DMS 273 (cell line): Measurements from ENCODE around the gene PRR14.
A peak's percentile ranks its signal among the peaks of the same experiment; 100 is the strongest.

Experiments used
- DNase-seq: peaks from one replicate; lab custom pipeline; 2025; ENCODE audit not compliant: unreplicated experiment; lab: John Stamatoyannopoulos, UW

The PRR14 gene

DNA sequence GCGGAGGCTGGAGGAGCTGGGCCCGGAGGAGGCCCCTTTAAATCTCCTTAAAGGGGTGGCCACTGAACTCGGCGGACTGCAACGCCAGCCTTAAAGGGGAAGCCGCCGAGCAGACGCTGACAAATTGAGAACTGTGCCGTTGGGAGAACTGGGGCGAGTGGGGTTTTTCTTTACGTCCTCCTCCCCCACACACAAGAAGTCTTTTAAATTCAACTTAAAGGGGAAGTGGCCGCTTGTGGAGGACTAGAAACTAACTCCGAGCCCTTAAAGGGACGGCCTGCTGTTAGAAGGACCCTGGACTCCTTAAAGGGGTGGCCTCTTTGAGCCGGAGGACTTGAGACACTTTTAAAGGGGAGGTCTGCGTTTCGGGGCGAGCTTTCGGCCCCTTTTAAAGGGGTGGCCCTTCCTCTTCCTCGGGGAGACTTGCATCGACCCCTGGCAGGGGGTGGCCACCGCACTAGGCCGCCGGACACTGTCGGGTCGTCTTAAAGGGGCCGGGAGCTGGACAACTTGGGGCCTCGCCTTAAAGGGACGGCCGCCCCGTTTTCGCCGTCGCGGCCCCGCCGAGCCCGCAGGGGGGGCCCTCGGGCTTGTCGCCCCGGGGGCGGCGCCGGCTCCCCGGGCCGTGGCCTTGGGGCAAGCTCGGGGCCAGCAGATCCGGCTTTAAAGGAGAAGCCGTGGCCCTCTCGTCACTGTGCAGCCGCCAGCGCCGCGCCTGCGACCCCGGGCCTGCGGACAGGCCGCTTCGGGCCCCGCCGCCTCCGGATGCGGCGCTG, 8.2 kb downstream of the PRR14 start:
- peak; percentile 98 for DNase-seq

- DNase-seq, result peak; percentile 52
Measured at GRCh38 chr16:30659507-30660423, 9.0 kb downstream of the PRR14 start.

GRCh38 chr16:30660424-30661261, 9.9 kb downstream of the PRR14 start:
- DNase-seq, result no peak

DNA sequence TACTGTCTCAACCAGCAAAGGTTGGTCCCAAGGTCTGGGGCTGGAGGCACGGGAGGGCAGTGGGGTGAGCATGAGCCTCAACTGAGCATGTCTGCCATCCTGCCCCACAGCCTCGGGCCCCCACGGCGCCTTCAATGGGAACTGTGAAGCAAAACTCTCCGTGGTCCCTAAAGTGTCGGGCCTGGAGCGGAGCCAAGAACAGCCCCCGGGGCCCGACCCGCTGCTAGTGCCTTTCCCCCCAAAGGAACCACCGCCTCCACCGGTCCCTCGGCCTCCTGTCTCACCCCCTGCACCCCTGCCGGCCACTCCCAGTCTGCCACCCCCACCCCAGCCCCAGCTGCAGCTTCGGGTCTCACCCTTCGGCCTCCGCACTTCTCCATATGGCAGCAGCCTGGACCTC, 11.7 kb downstream of the PRR14 start:
- no peak for DNase-seq

- DNase-seq, result no peak
Measured at GRCh38 chr16:30663038-30663437, 12.3 kb downstream of the PRR14 start.

DNA sequence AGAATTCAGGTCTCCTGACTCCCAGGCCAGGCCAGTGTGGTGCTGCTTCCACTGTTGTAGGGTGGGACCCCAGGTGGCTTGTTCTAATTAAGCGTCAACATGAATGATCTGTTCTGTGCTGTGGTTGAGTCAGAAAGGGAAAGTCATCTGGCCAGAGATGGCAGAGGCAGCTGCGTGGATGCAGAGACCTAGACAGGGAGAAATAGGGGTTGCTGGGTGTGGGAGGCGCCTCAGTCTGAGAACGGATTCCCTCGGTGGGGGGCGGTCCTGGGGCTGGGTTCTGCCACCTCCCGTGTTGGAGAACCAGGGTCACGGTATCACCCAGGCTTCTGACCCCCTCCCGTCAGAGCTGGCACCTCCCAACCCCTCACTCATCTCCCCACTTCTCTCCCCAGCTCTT, 13.1 kb downstream of the PRR14 start:
- DNase-seq, result no peak

- no peak for DNase-seq
Measured at GRCh38 chr16:30664616-30665109, 13.9 kb downstream of the PRR14 start.

DNA sequence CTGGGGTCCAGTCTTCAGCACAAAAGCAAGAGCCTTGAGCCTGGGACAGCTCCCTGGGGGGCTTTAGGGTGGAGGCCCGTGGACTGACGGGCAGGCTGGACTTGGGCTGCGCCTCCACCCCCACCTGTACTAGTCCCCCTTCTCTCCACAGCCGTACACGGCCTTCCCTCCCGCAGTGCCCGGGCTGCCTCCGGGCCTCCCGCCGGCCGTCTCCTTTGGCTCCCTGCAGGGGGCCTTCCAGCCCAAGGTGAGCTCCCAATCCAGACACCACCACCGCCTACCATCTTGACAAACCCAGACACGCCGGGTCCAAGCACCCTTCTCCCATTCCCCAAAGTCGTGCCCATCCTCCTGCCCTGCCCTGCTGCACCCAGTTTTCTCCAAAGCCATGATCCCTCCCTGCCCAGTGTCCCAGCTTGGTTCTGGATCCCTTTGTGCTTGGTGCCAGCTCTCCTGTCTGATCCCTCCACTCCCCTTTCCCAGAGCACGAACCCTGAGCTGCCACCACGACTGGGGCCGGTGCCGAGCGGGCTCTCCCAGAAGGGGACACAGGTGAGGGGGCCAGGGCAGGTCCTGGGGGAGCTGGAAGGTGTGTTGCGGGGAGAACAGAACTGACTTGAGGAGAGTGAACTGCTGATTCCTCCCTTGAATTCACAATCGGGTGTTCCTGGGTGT, 14.5 kb downstream of the PRR14 start:
- DNase-seq, result no peak

- DNase-seq, result no peak
Measured at GRCh38 chr16:30665830-30666190, 15.1 kb downstream of the PRR14 start.

DNA sequence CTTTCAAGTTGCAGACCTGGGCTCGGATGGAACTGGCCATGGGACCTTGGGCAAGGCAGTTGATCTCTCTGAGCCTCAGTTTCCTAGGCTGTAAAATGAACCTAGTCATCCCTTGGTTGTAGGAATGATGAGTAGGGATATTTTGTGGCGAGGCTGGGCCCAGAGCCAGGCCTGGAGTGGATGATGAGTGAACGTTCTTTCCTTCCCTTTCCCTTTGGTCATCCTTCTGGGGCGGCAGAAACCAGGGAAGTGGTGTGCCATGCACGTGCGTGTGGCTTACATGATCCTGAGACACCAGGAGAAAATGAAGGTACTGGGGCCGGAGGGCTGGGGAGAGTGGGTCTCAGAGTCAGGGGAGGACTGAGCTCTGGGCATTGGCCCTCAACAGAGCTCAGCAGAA, 15.9 kb downstream of the PRR14 start:
- no peak for DNase-seq

- no peak for DNase-seq
Measured at GRCh38 chr16:30667361-30667905, 16.7 kb downstream of the PRR14 start.

DNA sequence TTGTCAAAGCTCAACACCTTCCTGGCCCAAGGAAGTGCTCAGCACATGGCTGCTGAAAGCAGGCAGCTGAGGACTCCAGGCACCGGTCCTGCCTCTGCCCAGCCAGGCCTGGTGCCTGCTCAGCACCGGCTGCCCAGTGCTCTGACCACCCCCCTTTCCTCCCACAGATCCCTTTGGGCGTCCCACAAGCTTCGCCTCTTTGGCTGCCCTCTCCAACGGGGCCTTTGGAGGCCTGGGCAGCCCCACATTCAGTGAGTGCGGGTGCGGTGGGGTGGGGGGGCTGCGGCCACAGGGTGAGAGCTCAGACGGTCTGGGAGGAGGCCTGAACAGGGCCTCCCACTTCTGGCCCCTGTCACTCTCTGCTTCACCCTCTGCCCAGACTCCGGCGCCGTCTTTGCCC, 17.6 kb downstream of the PRR14 start:
- no peak for DNase-seq

DNA sequence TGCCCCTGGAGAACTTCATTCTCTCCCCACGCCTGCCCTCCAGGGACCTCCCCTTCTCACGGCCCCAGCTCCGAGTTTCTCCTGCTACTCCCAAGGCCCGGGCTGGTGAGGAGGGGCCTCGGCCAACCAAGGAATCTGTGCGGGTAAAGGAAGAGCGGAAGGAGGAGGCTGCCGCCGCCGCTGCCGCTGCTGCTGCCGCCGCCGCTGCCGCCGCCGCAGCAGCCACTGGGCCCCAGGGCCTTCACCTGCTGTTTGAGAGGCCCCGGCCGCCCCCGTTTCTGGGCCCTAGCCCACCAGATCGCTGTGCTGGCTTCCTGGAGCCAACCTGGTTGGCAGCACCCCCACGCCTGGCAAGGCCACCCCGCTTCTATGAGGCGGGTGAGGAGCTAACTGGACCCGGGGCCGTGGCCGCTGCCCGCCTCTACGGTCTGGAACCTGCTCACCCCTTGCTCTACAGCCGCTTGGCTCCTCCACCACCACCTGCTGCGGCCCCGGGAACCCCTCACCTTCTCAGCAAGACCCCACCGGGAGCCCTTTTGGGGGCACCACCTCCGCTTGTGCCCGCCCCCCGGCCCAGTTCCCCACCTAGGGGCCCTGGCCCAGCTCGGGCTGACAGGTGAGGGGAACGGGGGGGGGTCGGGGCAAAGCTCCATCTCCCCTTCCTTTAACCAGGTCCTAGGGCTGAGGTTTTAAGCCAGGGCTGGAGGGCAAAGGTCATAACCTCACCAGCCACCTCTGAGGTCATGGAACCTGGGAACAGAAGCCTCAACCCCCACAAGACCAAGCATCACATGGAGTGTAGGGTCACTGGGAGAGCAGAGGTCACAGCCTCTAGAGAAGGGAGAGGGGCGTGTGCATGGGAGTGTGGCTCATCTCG, 18.5 kb downstream of the PRR14 start:
- DNase-seq, result no peak

- no peak for DNase-seq
Measured at GRCh38 chr16:30669903-30670824, 19.4 kb downstream of the PRR14 start.

DNA sequence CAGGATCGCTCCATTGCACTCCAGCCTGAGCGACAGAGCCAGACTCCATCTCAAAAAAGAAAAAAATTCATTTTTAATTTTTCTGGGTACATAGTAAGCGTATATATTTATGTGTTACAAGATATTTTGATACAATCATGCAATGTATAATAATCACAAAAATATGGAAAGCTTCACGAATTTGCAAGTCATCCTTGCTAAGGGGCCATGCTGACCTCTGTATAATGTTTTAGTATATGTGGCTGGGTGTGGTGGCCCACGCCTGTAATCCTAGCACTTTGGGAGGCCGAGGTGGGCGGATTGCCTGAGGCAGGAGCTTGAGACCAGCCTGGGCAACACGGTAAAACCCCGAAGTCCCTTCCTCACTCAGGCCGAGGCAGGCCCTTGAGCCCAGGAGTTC, 24.4 kb downstream of the PRR14 start:
- no peak for DNase-seq

DNA sequence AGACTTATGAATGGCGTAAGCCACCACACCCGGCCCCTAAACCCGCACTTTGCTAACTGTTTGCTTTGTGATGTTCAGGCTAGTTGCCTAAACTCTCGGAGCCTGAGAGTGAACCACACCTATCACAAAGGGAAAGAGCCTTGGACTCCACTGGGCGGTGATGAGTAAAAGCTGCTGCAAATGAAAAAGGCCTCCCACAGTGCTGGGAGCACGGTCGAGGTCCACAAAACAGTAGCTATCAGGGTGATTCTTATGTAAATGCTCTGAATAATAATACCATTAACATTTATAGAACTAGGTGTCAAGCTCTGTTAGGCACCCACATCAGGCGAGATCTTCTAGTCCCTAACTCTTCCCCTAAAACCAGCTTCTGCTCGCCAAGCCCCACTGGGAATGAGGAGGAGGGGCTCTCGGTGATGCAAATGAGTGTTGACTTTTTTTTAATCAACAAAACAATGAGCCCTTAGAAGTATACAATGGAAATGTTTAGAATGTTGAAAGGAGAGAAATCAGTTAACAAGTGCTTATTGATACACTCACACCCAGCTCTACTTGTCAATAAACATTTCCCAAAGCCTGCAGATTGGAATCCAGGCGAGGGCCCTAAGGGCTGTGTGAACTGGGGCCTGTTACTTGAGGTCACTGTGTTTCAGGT, 27.3 kb downstream of the PRR14 start:
- DNase-seq, result no peak

GRCh38 chr16:30678586-30678970, 27.8 kb downstream of the PRR14 start:
- no peak for DNase-seq

DNA sequence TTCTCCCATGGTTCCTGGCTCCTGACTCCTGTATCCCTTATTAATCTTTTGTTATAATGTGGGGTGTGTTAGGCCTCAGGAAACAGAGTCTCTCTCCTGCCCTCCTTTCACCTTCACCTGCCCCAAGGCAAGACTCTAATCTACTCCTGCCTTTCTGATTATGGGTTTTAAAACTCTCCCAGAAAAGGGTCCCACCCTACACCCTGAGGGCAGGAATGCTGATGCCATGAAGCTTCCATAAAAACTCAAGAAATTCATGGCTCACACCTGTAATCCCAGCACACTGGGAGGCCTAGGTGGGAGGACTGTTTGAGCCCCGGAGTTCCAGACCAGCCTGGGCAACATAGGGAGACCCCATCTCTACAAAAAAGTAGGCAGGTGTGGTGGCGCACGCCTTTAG, 29.6 kb downstream of the PRR14 start:
- no peak for DNase-seq
